Activated effector memory CD4-positive, alpha-beta T cell treated with anti-CD3 and anti-CD28 coated beads, Interleukin-2, amount 50 U/mL, for 16 hours (primary cell): ENCODE results near the gene PPP1R26.
A peak's percentile ranks its signal among the peaks of the same experiment; 100 is the strongest.

Experiments
- DNase-seq: peaks from one replicate; pipeline ENCODE4 v3.0.0-alpha.2; 2020

Gene PPP1R26

GRCh38 chr9:135488527-135488926 lies 8.9 kb downstream of the PPP1R26 start:
- no peak for DNase-seq

GRCh38 chr9:135489188-135489906 lies 9.8 kb downstream of the PPP1R26 start:
- DNase-seq, result no peak

- DNase-seq, result no peak
Measured at GRCh38 chr9:135490166-135490870, 10.7 kb downstream of the PPP1R26 start.

GRCh38 chr9:135490980-135491464 lies 11.4 kb downstream of the PPP1R26 start:
- no peak for DNase-seq

DNA sequence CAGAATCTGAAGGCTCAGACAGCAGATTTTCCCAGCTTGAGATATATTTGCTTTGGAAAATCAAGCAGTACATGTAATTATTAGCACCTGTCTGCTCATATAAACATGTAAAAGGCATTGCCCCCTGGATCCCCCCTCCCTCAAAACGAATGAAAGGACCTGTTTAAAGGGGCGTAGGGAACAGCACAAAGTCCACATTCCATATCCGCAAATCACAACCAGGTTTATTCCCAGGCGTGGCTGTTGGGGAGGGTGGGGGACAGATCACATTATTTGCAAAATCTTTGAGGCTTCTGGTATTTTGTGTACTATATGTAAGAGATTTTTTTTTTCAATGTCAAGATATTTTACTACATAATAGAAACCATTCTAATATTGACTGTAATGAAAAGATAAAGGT lies 12.2 kb downstream of the PPP1R26 start:
- no peak for DNase-seq

DNA sequence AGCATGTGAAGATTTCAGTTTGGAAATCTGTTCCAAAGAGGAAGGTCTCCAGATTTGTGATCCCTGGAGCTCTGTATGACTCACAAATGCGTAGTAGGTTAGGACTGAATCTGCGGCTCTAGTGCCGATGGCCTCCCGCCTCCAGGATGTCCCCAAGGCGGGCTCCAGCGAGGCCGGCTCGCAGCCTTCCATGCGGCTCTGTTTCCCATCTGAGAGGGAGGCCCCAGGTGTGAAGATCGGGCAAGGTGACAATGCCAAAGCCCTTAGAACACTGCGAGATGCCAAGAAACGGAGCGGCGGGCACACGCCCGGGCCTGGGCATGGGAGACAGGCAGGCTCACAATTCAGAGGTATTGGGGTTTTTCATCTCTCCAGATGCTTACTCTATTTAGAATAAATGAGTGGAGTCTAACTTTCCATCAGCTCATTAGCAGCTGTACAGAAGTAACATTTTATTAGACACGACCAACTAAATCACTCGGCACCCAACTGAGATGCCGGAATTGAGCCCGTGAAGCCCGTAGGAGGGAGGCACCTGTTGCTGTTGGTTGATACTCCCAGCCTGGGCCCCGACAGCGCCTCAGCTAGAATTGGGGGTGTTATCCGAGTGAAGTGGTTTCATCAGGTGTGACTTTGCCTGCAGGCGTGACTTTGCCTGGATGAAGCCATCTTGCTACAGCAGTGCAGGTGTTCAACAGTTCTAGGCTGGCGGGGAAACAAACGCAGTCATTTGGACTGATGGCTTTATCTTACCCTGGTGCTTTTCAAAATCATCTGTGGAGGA lies 13.5 kb downstream of the PPP1R26 start:
- no peak for DNase-seq

- no peak for DNase-seq
Measured at GRCh38 chr9:135494791-135495559, 15.4 kb downstream of the PPP1R26 start.

- DNase-seq, result no peak
Measured at GRCh38 chr9:135498381-135499126, 19.0 kb downstream of the PPP1R26 start.

- peak; percentile 96 for DNase-seq
Measured at GRCh38 chr9:135499326-135500070, 19.9 kb downstream of the PPP1R26 start.

- DNase-seq, result no peak
Measured at GRCh38 chr9:135500071-135500524, 20.5 kb downstream of the PPP1R26 start.

- DNase-seq, result peak; percentile 95
Measured at GRCh38 chr9:135500525-135501260, 21.1 kb downstream of the PPP1R26 start, which contains the start of gene MRPS2. MRPS2 (plus strand) TSS chr9:135500682; CDS start chr9:135500711, 29 bp downstream.

DNA sequence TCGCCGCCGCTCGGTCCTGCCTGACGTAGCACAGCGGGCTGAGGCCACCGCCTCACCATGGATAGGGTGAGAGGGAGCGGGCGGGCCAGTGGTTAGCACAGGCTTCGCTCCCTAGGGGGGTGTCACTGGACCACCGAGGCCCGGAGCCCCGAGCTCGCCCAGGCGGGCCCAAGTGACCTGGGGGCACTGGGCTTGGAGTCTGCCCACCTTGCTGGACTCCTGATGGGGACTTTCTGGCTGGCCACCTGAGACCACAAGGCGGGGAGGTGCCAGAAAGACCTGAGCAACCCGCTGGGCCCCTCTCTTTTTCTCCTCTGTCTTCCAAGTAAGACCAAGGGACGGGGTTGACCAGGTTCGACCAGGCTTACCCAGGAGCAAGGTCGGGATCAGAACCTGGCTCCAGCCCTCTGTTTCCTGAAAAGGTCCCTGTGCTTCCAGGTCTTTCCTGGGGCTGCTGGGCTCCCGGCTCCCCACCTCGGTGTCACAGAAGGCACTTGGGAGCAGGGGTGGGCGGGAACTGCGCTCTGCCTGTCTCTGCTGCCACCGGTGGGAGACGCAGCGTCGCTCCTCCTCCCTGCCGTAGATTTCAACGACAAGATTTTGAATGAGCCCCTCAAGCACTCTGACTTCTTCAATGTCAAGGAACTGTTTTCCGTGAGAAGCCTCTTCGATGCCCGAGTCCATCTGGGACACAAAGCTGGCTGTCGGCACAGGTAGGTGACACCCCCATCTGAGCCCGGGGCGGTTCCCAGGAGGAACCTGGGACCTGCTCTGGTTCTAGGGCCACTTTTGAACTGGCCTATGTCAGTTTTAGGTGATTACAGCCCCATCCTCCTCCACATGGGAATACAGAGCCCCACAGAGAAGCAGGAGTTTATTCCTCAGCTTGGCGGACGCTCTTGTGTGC lies 21.9 kb downstream of the PPP1R26 start:
- no peak for DNase-seq

DNA sequence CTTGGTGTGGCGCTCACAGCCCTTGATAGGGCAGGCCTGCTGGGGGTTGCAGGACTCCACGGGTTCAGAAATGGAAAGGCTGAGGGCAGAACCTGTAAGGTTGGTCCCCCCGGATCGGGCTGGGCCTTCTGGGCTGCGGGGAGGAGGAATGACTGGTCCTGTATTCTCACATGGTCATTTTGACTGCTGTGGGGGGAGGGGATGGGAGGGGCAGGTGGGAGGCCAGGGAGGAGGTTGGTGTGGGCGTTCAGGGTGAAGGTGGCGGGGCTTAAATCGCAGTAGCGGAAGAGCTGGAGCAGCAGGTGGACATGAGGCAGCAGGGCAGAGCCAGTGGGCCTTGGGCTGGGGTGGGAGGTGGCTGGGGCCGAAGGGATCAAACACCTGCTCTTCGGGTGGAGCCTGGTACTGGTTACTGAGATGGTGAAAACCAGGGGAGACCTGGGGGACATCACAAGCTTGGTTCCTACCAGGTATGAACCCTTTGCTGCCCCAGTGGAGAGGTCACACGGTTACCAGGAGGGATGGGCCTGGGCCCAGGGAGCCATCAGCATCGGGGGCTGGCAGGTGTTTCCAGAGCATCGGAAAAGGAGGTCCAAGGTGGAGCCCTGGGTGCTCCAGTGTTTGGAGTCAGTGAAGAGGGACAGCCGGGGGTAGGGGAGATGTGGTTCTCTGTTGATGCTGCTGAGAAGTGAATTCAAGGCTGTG lies 22.7 kb downstream of the PPP1R26 start:
- no peak for DNase-seq

GRCh38 chr9:135502873-135503321 lies 23.3 kb downstream of the PPP1R26 start:
- DNase-seq, result no peak

- no peak for DNase-seq
Measured at GRCh38 chr9:135503371-135504261, 24.0 kb downstream of the PPP1R26 start.

- peak; percentile 84 for DNase-seq
Measured at GRCh38 chr9:135504262-135505243, 25.0 kb downstream of the PPP1R26 start.
